ENCODE results near the gene RTF1.

DNA sequence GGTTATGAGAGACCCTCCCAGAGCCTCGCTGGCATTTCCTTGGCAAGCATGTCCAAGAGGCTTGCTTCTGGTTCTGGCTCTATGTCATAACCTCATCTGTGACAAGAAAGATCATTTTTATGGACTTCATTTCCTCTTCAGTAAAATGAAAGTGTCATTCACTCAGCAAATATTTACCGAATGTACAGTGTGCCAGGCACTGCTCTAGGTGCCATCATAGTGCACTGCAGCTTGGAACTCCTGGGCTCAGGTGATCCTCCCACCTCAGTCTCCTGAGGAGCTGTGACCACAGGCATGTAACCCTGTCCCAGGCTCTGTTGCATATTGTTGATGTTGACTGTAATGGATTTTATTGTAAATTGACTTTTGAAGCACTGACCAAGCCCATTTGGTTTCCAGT, 58.0 kb downstream of the RTF1 start:
- TF ChIP-seq POLR2AphosphoS5 (IDR thresholded peaks at IDR 0.05; ENCODE audit: borderline replicate concordance, low read depth, low read length) (no peak), EZH2 (IDR thresholded peaks at IDR 0.05) (no peak), FOXP2 (optimal IDR thresholded peaks at IDR 0.05; ENCODE audit: control extremely low read depth, extremely low read length, insufficient read depth) (no peak)

Measured in SK-N-MC (cell line).